ENCODE data around the gene KIAA1614.

KIAA1614 gene

GRCh38 chr1:180994262-180994661, 81.6 kb downstream of the KIAA1614 start:
- H3K4me3 ChIP-seq (ENCODE audit: low read depth, low read length): no peak overlapping the region

GRCh38 chr1:180997843-180998504, 85.3 kb downstream of the KIAA1614 start:
- no peak overlapping the region for H3K4me3 ChIP-seq (ENCODE audit: low read depth, low read length)
